ENCODE results near the gene RAP1GAP2.

- TF ChIP-seq CTCF (IDR thresholded peaks at IDR 0.05) (no peak), POLR2A (IDR thresholded peaks at IDR 0.05) (no peak)
These were observed 200.8 kb downstream of the RAP1GAP2 start for GRCh38 chr17:2996810-2997670.
